Muscle layer of duodenum (tissue), 2 donors: ENCODE results near the gene RBBP8NL.

Experiments used
- H3K27ac ChIP-seq: one replicate; pipeline ENCODE4 v1.7.0; 2013; ENCODE audit warnings: mild to moderate bottlenecking, low read length
- H3K27me3 ChIP-seq: one replicate; pipeline ENCODE4 v1.7.0; 2013; ENCODE audit warnings: low read depth, mild to moderate bottlenecking, control low read depth, low read length
- H3K36me3 ChIP-seq, 2 donors: one replicate each; pipeline ENCODE4 v1.7.0; 2013; ENCODE audit warnings: low read length in 2 of 2, control low read depth in 1 of 2, mild to moderate bottlenecking in 1 of 2; ENCODE audit not compliant: insufficient read depth in 2 of 2, control insufficient read depth in 1 of 2
- H3K4me1 ChIP-seq, 2 donors: one replicate each; pipeline ENCODE4 v1.7.0; 2013; ENCODE audit warnings: low read length in 2 of 2, mild to moderate bottlenecking in 2 of 2, control low read depth in 1 of 2, moderate library complexity in 1 of 2; ENCODE audit not compliant: insufficient read depth in 2 of 2, control insufficient read depth in 1 of 2
- H3K4me3 ChIP-seq, 2 donors: one replicate each; pipeline ENCODE4 v1.7.0; 2013; ENCODE audit warnings: low read length in 2 of 2, low read depth in 1 of 2, mild to moderate bottlenecking in 1 of 2
- H3K9me3 ChIP-seq, 2 donors: one replicate each; pipeline ENCODE4 v1.7.0; 2013; ENCODE audit warnings: low read length in 2 of 2, control low read depth in 1 of 2, mild to moderate bottlenecking in 1 of 2; ENCODE audit not compliant: control insufficient read depth in 1 of 2
- donor health status: healthy.

The RBBP8NL gene

GRCh38 chr20:62459488-62459887 lies 32.1 kb upstream of the RBBP8NL start:
- H3K4me3 ChIP-seq: no peak overlapping the region
- H3K27ac ChIP-seq: no peak overlapping the region
- no peaks in the 10 kb centered on the region for H3K4me1 ChIP-seq
- H3K36me3 ChIP-seq: no peaks in the 10 kb centered on the region
- H3K27me3 ChIP-seq: no peaks in the 10 kb centered on the region
- no peaks in the 10 kb centered on the region for H3K9me3 ChIP-seq

GRCh38 chr20:62458275-62459251 lies 31.2 kb upstream of the RBBP8NL start:
- Histone ChIP-seq H3K4me3 (no peak overlapping the region), H3K27ac (no peak overlapping the region), H3K27me3 (no peaks in the 10 kb centered on the region), H3K36me3 (no peaks in the 10 kb centered on the region), H3K4me1 (no peaks in the 10 kb centered on the region), H3K9me3 (no peaks in the 10 kb centered on the region)

GRCh38 chr20:62457831-62458230 lies 30.5 kb upstream of the RBBP8NL start:
- Histone ChIP-seq H3K4me3 (no peak overlapping the region), H3K36me3 (no peaks in the 10 kb centered on the region), H3K27me3 (no peaks in the 10 kb centered on the region), H3K9me3 (no peaks in the 10 kb centered on the region), H3K27ac (no peak overlapping the region), H3K4me1 (no peaks in the 10 kb centered on the region)

GRCh38 chr20:62457098-62457497 lies 29.8 kb upstream of the RBBP8NL start:
- Histone ChIP-seq H3K4me1 (no peaks in the 10 kb centered on the region), H3K36me3 (no peaks in the 10 kb centered on the region), H3K27me3 (no peaks in the 10 kb centered on the region), H3K4me3 (no peak overlapping the region), H3K9me3 (no peaks in the 10 kb centered on the region), H3K27ac (no peak overlapping the region)

GRCh38 chr20:62455929-62456328 lies 28.6 kb upstream of the RBBP8NL start:
- H3K27ac ChIP-seq: no peak overlapping the region
- no peaks in the 10 kb centered on the region for H3K9me3 ChIP-seq
- H3K4me1 ChIP-seq: no peaks in the 10 kb centered on the region
- no peaks in the 10 kb centered on the region for H3K36me3 ChIP-seq
- H3K4me3 ChIP-seq: no peak overlapping the region
- no peaks in the 10 kb centered on the region for H3K27me3 ChIP-seq

GRCh38 chr20:62454904-62455636 lies 27.7 kb upstream of the RBBP8NL start:
- no peaks in the 10 kb centered on the region for H3K36me3 ChIP-seq
- no peak overlapping the region for H3K27ac ChIP-seq
- H3K9me3 ChIP-seq: no peaks in the 10 kb centered on the region
- no peaks in the 10 kb centered on the region for H3K27me3 ChIP-seq
- H3K4me3 ChIP-seq: no peak overlapping the region
- no peaks in the 10 kb centered on the region for H3K4me1 ChIP-seq

- no peak overlapping the region for H3K4me3 ChIP-seq
- H3K27me3 ChIP-seq: no peaks in the 10 kb centered on the region
- H3K36me3 ChIP-seq: no peaks in the 10 kb centered on the region
- no peaks in the 10 kb centered on the region for H3K4me1 ChIP-seq
- no peaks in the 10 kb centered on the region for H3K9me3 ChIP-seq
- no peak overlapping the region for H3K27ac ChIP-seq
Observed at GRCh38 chr20:62453186-62453808, 26.0 kb upstream of the RBBP8NL start.

GRCh38 chr20:62452475-62453095 lies 25.2 kb upstream of the RBBP8NL start:
- Histone ChIP-seq H3K4me1 (no peaks in the 10 kb centered on the region), H3K9me3 (no peaks in the 10 kb centered on the region), H3K4me3 (no peak overlapping the region), H3K27ac (no peak overlapping the region), H3K36me3 (no peaks in the 10 kb centered on the region), H3K27me3 (no peaks in the 10 kb centered on the region)

- no peaks in the 10 kb centered on the region for H3K4me1 ChIP-seq
- H3K4me3 ChIP-seq: no peak overlapping the region
- H3K27me3 ChIP-seq: no peaks in the 10 kb centered on the region
- H3K36me3 ChIP-seq: no peaks in the 10 kb centered on the region
- no peaks in the 10 kb centered on the region for H3K9me3 ChIP-seq
- no peak overlapping the region for H3K27ac ChIP-seq
Observed at GRCh38 chr20:62451970-62452369, 24.6 kb upstream of the RBBP8NL start.

- H3K9me3 ChIP-seq: no peaks in the 10 kb centered on the region
Observed at GRCh38 chr20:62451156-62451767, 23.9 kb upstream of the RBBP8NL start.

More at GRCh38 chr20:62451156-62451767, 23.9 kb upstream of the RBBP8NL start:
- H3K27ac ChIP-seq: no peak overlapping the region
- no peaks in the 10 kb centered on the region for H3K27me3 ChIP-seq
- H3K4me3 ChIP-seq: no peak overlapping the region
- no peaks in the 10 kb centered on the region for H3K4me1 ChIP-seq
- H3K36me3 ChIP-seq: no peaks in the 10 kb centered on the region
